HG03342 (cell line): ENCODE measurements around the gene SH3GL3.

Experiments used
- ATAC-seq: cut with Tn5 transposase; IDR thresholded peaks from one replicate; pipeline ENCODE4 v1.9.1; 2021; ENCODE audit warnings: mild to moderate bottlenecking, moderate library complexity; ENCODE audit not compliant: unreplicated experiment

The SH3GL3 gene, protein sequence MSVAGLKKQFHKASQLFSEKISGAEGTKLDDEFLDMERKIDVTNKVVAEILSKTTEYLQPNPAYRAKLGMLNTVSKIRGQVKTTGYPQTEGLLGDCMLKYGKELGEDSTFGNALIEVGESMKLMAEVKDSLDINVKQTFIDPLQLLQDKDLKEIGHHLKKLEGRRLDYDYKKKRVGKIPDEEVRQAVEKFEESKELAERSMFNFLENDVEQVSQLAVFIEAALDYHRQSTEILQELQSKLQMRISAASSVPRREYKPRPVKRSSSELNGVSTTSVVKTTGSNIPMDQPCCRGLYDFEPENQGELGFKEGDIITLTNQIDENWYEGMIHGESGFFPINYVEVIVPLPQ

GRCh38 chr15:83446904-83447709 lies at the start of gene SH3GL3:
TSS of gene SH3GL3 (plus strand) at chr15:83447341. CDS start at chr15:83447534, 193 bp downstream.
- no peak for ATAC-seq

- no peak for ATAC-seq
Observed at GRCh38 chr15:83398626-83399025, 48.5 kb upstream of the SH3GL3 start.

DNA sequence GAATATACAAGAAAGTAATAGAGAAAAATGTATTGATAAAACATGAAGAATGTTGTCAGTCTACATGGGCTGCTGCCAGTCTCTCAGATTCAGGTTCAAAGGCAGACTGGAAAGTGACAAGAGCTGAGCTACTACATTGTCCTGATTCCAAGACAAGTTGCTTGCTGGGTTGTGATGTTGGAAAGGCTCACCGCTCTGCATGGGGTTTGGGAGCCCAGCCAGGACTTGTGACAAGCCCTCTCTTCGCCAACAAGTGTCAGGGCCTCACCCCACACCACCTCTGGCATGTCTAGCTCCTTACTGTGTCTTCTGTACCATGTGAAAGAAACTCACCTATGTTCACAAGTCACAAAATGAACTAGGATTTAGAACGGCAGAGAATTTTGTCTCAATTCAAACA lies 43.0 kb upstream of the SH3GL3 start:
- no peak for ATAC-seq

DNA sequence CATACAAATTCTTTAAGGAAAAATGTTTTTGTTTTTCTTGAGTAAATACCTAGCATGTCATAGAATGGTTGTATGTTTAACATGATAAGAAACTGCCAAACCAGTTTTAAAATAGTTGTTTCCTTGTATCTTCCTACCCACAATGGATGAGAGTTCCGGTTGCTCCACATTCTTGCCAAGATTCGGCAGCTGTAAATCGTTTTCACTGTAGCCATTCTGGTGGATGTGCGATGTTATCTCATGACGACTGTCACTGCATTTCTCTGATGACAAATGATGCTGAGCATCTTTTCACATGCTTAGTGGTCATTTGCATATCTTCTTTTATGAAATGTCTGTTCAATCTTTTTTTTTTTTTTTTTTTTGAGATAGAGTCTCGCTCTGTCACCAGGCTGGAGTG lies 36.6 kb upstream of the SH3GL3 start:
- ATAC-seq: no peak

DNA sequence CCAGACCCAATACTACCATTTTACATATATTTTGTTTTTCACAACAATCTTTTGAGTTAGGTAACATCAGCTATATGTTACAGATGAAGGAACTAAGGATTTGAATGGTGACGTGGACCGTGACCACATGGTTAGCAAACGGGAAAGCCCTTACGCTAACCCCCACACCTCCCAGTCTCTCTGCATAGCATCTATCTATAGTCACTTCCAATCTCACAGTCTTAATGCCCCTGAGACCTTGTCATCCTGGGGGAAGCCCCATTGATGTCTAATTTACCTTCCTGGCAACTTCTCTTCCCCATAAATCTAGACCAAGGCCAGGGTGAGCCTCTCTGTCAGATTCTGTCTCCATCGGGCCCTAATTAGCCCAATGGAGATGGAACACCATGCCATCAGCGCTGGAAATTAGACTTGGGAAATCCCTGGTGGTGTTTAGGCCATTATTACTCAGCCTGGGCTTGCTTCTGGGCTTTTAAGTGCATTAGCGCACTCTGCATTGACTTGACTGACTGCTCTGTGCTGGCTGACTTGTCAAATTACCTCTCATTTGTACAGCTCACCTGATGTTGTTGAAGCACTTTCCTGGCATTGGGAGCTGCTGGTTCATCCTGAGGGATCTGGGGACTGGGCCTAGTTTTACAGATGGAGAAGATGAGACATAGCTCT lies 34.0 kb upstream of the SH3GL3 start:
- ATAC-seq: no peak

- no peak for ATAC-seq
Observed at GRCh38 chr15:83422081-83422480, 25.1 kb upstream of the SH3GL3 start.

GRCh38 chr15:83422541-83422940 lies 24.6 kb upstream of the SH3GL3 start:
- ATAC-seq: no peak

- ATAC-seq: no peak
Observed at GRCh38 chr15:83424101-83424500, 23.0 kb upstream of the SH3GL3 start.

- no peak for ATAC-seq
Observed at GRCh38 chr15:83430441-83430840, 16.7 kb upstream of the SH3GL3 start.

GRCh38 chr15:83431521-83431920 lies 15.6 kb upstream of the SH3GL3 start:
- no peak for ATAC-seq

GRCh38 chr15:83435202-83435601 lies 11.9 kb upstream of the SH3GL3 start:
- no peak for ATAC-seq

DNA sequence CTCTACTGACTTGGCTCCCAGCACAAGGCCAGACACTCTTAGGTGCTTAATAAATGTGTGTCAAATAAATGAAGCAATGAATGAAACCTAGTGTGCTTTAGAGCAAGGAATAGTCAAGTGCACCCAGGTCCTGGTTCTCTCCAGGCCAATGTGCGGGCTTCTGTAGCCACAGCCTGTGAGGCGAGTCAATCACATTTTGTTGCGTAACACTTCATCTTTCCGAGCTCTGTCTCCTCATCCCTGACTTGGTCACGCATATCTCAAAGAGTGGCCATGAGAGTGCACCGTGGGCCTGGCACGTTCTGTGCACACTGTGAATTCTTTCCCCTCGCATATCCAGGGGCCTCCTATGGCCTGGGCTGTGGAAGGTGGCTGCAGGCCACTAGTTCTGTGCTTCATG lies 11.4 kb upstream of the SH3GL3 start:
- ATAC-seq: no peak

GRCh38 chr15:83436513-83437158 lies 10.5 kb upstream of the SH3GL3 start:
- ATAC-seq: no peak

DNA sequence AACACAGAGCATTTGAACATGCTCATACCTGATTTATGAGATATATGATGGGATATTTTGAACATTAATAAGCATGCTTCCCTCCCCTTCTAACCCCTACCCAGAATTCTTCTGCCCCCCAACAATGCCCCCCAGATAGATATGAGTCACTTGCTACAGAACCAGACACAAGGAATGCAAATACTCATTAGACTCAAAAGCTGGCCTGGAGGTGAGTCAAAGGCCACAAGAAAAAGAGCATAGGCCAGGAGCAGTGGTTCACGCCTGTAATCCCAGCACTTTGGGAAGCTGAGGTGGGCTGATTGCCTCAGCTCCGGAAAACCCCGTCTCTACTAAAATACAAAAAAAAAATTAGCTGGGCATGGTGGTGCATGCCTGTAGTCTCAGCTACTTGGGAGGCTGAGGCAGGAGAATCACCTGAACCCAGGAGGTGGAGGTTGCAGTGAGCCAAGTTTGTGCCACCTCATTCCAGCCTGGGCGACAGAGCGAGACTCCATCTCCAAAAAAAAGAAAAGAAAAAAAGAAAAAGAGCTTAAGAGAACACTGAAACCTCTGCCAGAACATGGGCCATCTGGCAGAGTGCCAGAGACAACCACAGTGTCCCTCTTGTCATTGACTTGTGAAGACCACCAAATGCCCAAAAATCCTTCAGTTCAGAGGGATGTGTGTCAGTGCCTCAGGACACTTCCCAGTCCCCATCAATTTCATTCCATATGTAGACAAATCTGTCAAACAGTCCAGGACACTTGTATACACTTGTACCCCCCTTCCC lies 3.9 kb upstream of the SH3GL3 start:
- no peak for ATAC-seq

- ATAC-seq: no peak
Observed at GRCh38 chr15:83444936-83445335, 2.2 kb upstream of the SH3GL3 start.

DNA sequence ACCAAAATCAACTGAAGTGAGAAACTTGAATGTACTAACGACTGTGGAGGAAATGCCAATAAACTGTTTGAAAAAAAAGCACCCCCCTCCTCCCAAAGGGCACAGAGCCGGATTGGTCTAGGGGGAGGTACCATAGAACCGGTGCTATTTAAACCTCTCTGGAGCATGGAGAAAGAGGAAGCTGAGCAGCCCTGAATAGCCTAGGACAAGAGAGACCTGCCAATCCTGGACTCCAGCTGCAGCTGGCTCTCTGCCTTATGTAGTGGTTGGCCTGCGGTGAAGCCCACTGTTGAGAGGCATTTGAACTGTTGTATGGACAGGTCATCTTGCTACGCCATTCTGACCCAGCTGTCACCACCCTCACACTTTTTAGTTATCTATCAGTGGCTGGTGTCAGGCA lies 1.5 kb upstream of the SH3GL3 start:
- no peak for ATAC-seq

GRCh38 chr15:83446417-83446816 lies 724 bp upstream of the SH3GL3 start:
- ATAC-seq: no peak

DNA sequence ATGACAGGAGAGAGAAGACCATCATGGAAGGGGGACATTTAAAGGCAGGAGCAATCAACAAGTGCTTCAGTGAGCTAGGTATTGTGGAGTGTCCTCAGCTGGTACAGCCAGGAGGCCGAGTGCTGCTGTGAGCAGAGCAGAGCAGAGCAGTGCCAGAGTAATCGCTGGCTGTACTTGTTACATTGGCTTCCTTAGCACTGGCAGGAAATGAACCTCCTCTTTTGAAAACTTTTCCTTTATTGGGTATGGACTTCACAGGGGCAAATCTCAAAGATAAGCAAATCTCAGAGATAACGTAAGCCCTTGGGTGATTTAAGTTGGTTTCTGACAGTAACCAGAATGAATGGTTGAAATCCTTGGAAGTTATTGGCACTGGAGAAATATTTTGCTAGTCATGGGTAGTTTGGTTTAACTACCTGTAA lies 2.1 kb downstream of the SH3GL3 start:
- ATAC-seq: no peak

DNA sequence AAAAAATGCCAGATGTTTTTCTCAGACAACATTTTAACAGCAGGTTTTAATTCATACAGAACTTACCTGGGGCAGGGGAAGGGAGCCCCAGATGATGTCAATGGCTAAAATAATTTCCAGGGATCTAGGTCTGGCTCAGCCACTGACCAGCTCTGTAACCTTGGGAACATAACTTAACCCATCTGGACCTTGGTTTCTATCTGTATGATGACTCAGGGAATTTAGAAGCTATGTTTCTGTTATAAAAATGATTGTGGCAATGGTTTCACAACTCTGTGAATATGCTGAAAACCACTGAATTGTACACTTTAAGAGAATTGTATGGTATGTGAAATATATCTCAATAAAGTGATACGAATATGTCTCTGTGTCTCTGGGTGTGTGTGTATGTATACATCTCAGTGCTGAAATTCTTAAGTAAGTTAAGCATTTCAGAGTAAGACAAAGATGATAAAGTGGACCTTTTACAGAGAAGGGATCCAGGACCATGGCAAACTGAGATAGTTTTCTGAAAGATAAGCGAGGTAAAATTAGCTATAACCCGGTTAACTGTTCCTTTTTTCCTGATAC lies 2.9 kb downstream of the SH3GL3 start:
- ATAC-seq: no peak

DNA sequence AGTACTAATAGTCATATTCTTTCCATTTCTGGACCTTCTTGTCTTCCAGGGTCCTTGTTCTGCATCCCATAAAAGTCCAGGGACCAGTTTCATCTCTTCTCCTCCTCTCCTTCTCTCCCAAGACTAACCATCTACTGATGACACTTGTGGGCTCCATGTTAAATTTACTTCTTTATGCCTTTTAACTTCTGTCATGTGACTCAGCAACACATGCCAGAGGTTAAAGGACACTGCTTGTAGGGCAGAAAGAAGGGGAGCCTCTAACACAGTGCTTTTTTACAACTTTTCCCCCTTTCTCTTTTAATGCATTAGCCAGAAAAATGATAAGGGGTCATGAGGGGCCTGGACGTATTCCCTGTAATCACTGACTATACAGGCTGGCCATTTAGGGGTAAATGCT lies 10.0 kb downstream of the SH3GL3 start:
- no peak for ATAC-seq
